K562 (cell line): Measurements from ENCODE around the gene CFAP70. TPM values are rescaled to one million over a fixed set of nuclear protein-coding genes. Genes with fewer than 3 reads are reported as not detected.

Source experiments
- BHLHE40 ChIP-seq: IDR thresholded peaks from 2 replicates; pipeline ENCODE4 v1.6.1; 2011; ENCODE audit warnings: low read length, improper control_type of control experiment
- BMI1 ChIP-seq: fragments of 150-350 bp; IDR thresholded peaks from 2 replicates; pipeline ENCODE4 v1.6.1; 2014; ENCODE audit warnings: low read length
- CCNT2 ChIP-seq: IDR thresholded peaks from 2 replicates; pipeline ENCODE4 v1.6.1; 2011; ENCODE audit warnings: borderline replicate concordance, low read depth, mild to moderate bottlenecking, moderate library complexity, mixed read lengths, low read length; ENCODE audit not compliant: insufficient read length; ENCODE audit errors: extremely low read depth
- ETS1 ChIP-seq: conservative IDR thresholded peaks from 2 replicates; pipeline ENCODE4 v1.6.1; 2011; ENCODE audit warnings: low read depth, mild to moderate bottlenecking, low read length; ENCODE audit not compliant: control insufficient read depth
- FOXK2 ChIP-seq, 2 experiments: fragments of 450-650 bp; IDR thresholded peaks in 1 of 2; conservative IDR thresholded peaks in 1 of 2; 2 replicates each; pipeline ENCODE4 v1.6.1; 2016; ENCODE audit warnings: low read depth in 2 of 2, mild to moderate bottlenecking in 1 of 2
- FOXP4 ChIP-seq: sonication (generic); formaldehyde crosslinking; IDR thresholded peaks from 2 replicates; pipeline ENCODE4 v1.8.0; 2022; ENCODE audit warnings: mild to moderate bottlenecking, missing genetic modification reagents, borderline replicate concordance
- HBP1 ChIP-seq: fragments of 450-650 bp; formaldehyde crosslinking; IDR thresholded peaks from 2 replicates; pipeline ENCODE4 v1.4.0; 2022; ENCODE audit warnings: missing genetic modification characterization
- SMAD2 ChIP-seq: fragments of 150-350 bp; IDR thresholded peaks from 2 replicates; pipeline ENCODE4 v1.6.1; 2014; ENCODE audit warnings: low read depth, mild to moderate bottlenecking, low read length
- SP1 ChIP-seq: sonication (generic); formaldehyde crosslinking; IDR thresholded peaks from 2 replicates; pipeline ENCODE4 v1.8.1; 2022; ENCODE audit warnings: mild to moderate bottlenecking, missing genetic modification reagents
- THAP12 ChIP-seq: fragments of 250-450 bp; sonication (Bioruptor Pico); IDR thresholded peaks from 2 replicates; pipeline ENCODE4 v1.9.0; 2021; ENCODE audit warnings: mild to moderate bottlenecking, inconsistent platforms
- ZKSCAN3 ChIP-seq: fragments of 250-450 bp; sonication (Bioruptor Pico); IDR thresholded peaks from 2 replicates; pipeline ENCODE4 v1.4.0; 2020
- ZNF695 ChIP-seq: fragments of 450-650 bp; formaldehyde crosslinking; IDR thresholded peaks from 2 replicates; pipeline ENCODE4 v1.4.0; 2020; ENCODE audit warnings: mild to moderate bottlenecking, moderate library complexity
- ZNF766 ChIP-seq: fragments of 200-800 bp; sonication (Bioruptor generic); conservative IDR thresholded peaks from 2 replicates; pipeline ENCODE4 v1.6.1; 2016; ENCODE audit warnings: missing genetic modification characterization, missing compliant biosample characterization
- polyA plus RNA-seq, 8 experiments: library from polyadenylated mRNA; depleted of rRNA in 4 of 8; stranded (reverse) in 5 of 8; unstranded in 3 of 8; fragments of >200 nt; fragmentation: Nextera tagmentation in 2 of 8; fragmentation: Illumina TruSeq in 1 of 8; extraction: Ambion mirVana in 2 of 8; extraction: Trizol in 1 of 8; gene quantifications; 2 replicates each; pipeline versions ENCODE4 v1.2.1 to v1.2.3, GENCODE V29; 2011 to 2014; ENCODE audit warnings: inconsistent platforms in 1 of 8, missing spikeins in 1 of 8
- total RNA-seq, 7 experiments: library from RNA; depleted of rRNA in 6 of 7; stranded (reverse); fragments of >200 nt in 6 of 7; fragmentation: Illumina TruSeq in 2 of 7; extraction: Trizol in 2 of 7; gene quantifications; 2 replicates each; pipeline versions ENCODE4 v1.2.1 to v1.2.3, GENCODE V29; 2011 to 2021; ENCODE audit warnings: low replicate concordance in 1 of 7

Gene CFAP70
- total and polyA plus RNA-seq, 9 of the 15 experiments (the other 6 are each of a cell fraction or from before 2014, with no cell fraction given): 0.27 to 1.6 (median 0.86) TPM

- TF ChIP-seq ZNF766 (CRISPR knock-in tag) (0 out of 2 replicates have a peak, but pooled peaks have one; percentile 66), ZNF695 (CRISPR knock-in tag) (no peak), CCNT2 (peak; percentile 69), BHLHE40 (peak; percentile 53; the same call in 1 of the 2 replicates), FOXK2 (conservative IDR thresholded peaks at IDR 0.05 in 1 of 2, IDR thresholded peaks at IDR 0.05 in 1 of 2; ENCODE audit: low read depth in 2 of 2) (no peak), SMAD2 (no peak), HBP1 (no peak), SP1 (CRISPR knock-in tag) (no peak), BMI1 (no peak), ETS1 (peak; percentile 71; the same call in 1 of the 2 replicates), FOXP4 (no peak), THAP12 (no peak), ZKSCAN3 (no peak)
Measured at GRCh38 chr10:73244866-73245477, 113.7 kb downstream of the CFAP70 start (continued).
